Cardiac fibroblast (primary cell): ENCODE results near the gene STAT4.

Experiments
- DNase-seq, 2 donors: peaks; one replicate each; pipeline versions ENCODE4 v3.0.0 to v3.0.0-alpha.2; 2010; ENCODE audit warnings: low read depth in 2 of 2
- H3K4me3 ChIP-seq, 2 donors: replicated peaks in 1 of 2; 1 replicate in 1 of 2; 2 replicates in 1 of 2; pipeline ENCODE4 v1.5.1; 2011; ENCODE audit warnings: low read depth in 2 of 2, low read length in 2 of 2, mild to moderate bottlenecking in 2 of 2, moderate library complexity in 1 of 2
- TF ChIP-seq, protein P1 (sequence below): IDR thresholded peaks from one replicate; pipeline ENCODE4 v1.5.1; 2011; ENCODE audit warnings: low read depth, mild to moderate bottlenecking, low read length, inconsistent platforms

Gene STAT4

DNA sequence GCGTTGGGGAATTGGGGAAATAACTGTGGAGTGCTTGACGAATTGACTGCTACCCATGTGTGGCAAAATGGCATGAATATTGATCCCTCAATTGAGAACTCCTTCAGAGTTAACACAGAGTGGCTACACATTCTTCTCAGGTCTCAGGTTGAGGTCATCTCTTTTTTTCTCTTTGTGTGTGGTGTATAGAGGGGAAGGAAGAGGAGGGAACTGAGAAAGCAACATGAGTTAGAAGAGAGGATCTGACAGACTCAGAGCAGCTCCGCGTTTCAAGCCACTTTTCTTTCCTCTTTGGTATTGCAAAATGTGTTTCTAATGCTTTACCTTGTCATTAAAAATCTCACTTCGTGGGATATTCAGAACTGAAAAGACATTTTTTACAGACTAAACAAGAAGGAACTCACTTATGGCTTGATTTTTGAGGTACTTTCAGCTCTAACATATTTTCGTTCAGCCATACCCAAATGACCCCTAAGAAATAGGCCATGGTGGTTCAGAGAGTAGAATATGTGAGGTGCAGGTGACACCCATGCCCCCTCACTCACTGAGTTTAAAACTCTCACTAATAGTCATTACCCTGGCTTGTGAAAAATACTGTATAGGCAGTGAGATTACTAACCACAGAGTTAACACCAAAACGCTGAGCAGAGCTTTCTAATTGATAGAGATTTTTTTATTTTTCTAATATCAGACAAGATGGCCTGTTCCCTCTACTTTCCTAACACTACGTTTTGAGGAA is 22.5 kb downstream of the STAT4 start:
- TF ChIP-seq, protein P1, sequence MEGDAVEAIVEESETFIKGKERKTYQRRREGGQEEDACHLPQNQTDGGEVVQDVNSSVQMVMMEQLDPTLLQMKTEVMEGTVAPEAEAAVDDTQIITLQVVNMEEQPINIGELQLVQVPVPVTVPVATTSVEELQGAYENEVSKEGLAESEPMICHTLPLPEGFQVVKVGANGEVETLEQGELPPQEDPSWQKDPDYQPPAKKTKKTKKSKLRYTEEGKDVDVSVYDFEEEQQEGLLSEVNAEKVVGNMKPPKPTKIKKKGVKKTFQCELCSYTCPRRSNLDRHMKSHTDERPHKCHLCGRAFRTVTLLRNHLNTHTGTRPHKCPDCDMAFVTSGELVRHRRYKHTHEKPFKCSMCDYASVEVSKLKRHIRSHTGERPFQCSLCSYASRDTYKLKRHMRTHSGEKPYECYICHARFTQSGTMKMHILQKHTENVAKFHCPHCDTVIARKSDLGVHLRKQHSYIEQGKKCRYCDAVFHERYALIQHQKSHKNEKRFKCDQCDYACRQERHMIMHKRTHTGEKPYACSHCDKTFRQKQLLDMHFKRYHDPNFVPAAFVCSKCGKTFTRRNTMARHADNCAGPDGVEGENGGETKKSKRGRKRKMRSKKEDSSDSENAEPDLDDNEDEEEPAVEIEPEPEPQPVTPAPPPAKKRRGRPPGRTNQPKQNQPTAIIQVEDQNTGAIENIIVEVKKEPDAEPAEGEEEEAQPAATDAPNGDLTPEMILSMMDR = no peak
- no peak for DNase-seq
- H3K4me3 ChIP-seq = no peak overlapping the region

DNA sequence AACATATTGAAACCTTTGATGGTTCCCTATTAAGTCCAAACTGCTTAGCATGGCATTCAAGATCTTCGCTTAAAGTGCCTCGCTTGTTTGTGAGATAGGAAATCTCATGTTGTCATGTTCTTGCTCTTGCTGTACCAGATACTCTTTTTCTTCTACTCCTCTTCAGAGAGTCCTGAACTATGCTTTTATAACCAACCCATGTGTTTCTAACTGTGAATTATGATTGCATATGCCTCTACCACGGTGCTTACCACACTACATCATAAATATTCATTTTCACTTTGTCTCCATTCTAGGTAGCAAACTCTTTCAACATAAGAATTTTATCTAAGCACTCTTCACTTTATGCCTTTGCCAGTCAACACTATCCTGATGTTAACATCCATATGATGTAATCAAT is 23.6 kb downstream of the STAT4 start:
- H3K4me3 ChIP-seq = no peak overlapping the region
- DNase-seq = no peak
- TF ChIP-seq, protein P1 = no peak

DNA sequence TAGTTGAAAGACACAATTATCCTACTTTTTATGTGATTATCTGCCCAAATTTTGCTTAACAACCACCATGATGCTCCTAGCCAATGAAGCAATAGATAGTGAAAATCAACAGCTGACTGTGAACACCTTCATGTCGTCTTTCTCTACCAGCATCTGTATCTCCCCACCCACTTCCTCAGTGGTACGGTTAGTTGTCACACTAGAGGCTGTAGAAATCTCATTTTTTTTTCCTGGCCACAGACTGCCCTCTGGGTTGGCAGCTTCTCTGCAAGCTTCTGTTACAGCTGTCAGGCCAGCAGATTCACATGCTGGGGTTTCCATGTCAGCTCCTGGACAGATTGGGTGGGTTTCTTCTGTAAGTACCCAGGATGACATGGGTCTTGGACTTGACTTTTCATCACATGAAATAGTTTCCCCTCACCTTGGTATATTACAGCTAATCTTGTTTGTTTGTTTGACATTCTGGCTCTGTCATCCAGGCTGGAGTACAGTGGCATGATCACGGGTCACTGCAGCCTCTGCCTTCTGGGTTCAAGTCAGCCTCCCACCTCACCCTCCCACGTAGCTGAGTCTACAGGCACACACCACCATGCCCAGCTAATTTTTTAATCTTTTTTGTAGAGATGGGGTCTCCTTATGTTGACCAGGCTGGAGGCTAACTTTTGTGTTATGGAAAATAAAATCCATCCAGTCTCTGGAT is 24.3 kb downstream of the STAT4 start:
- no peak for DNase-seq
- TF ChIP-seq, protein P1 = no peak
- no peak overlapping the region for H3K4me3 ChIP-seq

DNA sequence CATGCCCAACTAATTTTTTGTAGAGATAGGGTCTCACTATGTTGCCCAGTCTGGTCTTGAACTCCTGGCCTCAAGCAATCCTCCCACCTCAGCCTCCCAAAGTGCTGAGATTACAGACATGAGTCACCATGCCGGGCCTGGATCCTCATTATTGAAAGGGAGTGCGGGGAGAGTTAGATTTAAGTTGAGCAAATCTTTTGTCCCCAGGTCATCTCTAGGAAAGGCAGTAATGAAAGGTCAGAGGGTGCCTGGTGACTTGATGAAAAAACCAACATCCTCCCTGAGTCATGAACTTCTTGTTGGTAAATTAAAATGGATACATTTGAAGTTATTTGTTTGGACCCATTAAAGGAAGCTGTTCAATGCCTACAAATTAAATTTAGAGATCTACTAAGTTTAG is 25.1 kb downstream of the STAT4 start:
- H3K4me3 ChIP-seq = no peak overlapping the region
- TF ChIP-seq, protein P1 = no peak
- no peak for DNase-seq

DNA sequence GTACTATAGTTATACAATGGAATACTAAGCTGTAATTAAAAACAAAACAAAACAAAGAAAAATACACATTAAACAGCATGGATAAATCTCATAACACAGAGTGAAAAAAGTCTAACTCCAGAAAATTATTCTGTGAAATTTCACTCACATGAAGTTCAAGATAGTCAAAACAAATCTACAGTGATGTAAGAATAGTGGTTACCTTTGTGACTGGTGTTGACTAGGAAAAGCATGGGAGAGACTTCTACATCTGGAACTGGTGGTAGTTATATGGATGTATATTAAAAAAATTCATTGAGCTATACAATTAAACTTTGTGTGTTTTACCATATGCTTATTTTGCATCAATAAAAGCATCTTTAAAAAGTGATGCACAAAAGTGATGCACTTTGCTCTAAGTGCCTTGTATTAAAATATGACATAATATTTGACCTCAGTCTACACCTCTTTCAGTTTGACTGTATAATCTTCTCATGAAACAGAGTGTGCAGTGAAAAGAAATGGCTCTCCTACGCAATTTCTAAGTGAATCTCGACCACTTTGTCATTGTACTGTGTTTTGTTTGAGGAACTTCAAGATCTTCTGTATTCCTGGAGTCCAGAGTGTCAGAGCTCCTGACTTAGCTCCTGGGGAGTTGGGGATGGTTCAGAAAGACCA is 28.0 kb downstream of the STAT4 start:
- H3K4me3 ChIP-seq = no peak overlapping the region
- TF ChIP-seq, protein P1 = no peak
- no peak for DNase-seq

DNA sequence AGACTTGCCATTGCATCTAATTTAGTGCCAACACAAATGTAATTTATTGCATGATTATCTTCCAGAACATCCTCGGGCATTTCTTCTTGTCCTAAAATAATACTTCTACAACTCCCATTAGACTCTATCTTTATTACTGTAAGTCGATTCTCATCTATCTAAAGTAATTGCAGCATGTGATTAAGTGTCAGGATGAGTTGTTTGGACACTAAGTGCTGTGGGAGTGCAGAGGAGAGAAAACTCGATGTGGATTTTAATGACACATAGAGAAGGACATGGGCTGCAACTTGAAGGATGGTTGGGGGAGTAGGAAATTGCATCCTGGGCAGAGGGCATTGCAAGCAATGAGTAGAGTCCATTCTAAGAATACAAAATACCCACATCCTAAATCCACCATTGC is 33.5 kb downstream of the STAT4 start:
- H3K4me3 ChIP-seq = no peak overlapping the region
- DNase-seq = no peak
- TF ChIP-seq, protein P1 = no peak
